Measurements from ENCODE around the gene ADIPOR1.
"Not testable (repeated sequence)": the region's sequence is repeated elsewhere in the genome, so short reads cannot be mapped to it uniquely, and the experiment has no call there.

ADIPOR1 gene

DNA sequence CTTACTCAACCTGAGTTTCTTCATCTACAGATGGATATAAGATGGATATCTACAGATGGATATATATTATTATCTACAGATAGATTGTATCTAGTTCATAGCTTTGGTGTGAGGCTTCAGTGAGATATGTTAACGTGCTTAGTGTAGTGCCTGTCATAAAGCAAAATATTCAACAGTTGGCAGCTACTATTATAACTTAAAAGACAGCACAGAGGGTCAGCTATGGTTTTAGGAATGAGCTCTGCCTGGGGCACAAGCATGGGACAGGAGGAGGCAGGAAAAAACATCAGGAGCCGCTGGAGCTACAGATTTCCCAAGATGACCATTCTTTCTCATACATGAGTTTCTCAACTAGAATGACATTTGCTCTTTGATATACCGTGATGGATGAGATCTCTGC is 10.2 kb upstream of the ADIPOR1 start:
- DNase-seq, result no peak

DNA sequence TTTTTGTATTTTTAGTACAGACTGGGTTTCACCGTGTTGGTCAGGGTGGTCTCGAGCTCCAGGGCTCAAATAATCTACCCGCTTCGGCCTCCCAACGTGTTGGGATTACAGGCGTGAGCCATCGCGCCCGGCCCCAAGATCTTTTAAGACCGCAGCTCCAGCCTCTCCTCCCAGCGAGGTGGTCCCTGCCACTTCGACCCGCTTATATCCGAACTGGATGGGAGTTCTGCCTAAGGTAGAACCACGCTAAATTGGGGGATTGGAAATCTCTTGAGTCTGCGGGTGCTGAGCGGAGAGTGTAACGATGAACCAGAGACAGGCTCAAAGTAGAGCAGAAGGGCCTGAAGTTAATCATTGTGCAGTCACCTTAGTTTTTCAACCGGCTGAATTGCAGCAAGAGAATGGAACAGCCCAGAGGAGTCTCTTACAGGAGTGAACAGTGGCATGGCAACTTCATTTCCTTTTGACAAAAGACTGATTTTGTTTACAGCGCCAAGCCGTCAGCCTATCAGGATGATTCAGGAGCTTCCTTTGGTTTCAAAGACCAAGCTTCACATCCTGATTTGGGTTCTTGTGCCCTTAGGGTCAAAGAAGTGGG is 9.7 kb upstream of the ADIPOR1 start:
- no peak for DNase-seq

DNA sequence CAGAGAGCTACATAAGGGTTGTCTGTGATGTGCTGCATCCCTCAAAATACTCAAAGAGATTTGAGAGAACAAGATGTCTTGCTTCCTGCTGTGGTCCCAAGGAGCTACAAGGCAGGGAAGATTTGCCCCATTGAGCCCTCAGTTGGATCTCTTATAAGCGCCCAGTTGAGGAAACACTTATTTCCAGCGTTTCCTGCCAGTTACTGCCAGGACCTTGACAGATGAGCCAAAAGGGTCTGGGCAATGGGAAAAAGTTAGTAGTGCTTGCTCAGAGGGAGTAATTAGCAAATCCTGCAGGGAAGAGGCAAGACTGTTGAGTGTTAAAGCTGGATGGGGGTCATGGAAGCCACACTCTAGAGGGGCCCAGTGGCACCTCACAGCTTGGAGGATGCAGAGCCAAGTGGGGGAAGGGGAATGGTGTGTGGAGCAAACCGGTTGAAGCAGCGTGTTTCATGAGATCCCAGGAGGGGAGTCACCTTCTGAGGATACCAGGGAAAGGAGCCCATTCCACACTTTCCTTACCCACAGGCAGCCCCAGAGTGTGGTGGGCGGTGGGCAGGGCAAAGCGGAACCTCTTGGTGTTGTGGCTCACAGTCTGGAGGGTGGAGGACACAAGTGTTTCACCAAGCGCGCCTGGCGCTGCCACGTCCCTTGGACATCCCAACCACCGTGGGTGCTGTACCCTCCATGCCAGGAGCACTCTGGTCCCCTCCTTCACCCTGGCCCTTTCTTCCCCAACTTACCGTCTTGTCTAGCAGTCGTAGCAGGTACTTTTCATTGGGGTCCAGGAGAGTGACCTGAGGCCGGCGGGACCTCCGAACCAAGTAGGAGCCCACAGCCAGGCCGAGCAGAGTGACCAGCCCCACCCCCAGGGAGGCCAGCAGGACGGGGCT is 8.1 kb upstream of the ADIPOR1 start:
- DNase-seq, result no peak

DNA sequence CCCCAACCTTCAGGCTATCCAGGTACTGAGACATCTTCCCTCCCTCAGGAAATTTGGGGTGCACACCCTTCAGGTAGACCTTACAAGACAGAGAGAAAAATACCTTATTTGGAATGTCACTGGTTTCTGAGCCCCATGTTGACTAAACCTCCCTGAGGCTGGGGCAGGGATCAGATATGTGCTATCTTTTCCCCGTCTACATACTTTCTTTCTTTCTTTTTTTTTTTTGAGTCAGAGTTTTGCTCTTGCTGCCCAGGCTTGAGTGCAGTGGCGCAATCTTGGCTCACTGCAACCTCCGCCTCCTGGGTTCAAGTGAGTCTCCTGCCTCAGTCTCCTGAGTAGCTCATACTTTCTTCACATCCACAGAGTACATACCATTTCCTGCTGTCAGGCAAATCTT is 7.3 kb upstream of the ADIPOR1 start:
- DNase-seq, result no peak

DNA sequence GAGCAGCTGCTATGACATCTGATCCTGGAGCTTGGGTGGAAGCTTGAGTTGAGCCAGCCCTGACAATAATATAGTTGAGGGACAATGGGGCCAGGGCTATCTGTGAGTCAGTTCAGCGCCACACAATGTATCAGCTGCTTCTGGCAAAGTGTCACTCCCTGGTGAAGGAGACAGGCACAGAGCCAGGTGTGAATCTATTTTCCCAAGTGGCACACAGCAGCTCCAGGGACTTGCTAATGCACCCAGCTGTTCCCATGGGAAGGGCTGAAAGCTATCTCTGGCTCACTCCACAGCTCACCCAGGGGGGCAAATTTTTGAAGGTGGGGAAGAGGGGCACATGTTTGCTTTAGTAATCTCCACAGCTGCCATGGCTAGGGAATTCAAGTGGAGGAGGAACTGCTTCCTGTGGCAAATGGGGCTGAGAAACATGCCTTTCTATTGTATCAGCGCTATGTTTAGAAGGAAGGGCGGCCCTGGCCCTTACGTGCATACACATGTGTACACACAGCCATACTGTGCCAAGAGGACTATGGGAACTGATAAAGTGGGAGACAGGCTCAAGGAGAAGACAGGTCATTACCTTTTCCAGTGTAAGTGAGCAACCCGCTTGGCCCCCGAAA is 6.8 kb upstream of the ADIPOR1 start:
- DNase-seq, result peak; percentile 61

DNA sequence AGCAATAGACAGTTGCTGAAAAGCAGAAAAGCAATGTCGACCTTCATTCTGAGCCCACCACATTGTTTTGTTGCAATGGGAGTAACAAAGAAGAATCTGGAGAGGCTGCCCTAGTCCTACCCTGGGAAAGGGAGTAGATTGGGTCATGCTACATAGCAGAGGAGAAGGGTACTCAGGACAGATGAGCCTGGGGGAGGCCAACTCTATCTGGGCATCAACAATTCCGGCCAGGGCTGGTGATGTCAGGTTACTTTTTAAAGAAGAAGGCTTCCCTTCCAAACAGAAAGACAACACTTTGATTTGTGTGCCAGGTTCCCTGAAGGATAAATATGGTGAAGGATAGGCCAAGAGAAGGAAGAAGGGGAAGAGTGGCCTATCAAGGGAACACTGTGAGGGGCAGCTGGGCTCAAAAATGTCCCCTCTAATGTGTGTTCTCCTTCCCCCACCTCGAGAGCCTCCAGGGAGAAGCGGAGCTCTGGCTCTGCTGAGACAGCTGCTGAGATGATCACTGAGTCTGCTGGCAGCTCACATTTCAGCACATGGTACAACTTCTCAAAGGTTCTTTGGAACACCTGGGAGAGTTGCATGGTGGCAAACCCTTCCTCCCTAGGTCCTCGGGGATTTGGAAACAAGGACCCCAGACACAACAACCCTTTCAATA is 3.2 kb upstream of the ADIPOR1 start:
- no peak for DNase-seq

DNA sequence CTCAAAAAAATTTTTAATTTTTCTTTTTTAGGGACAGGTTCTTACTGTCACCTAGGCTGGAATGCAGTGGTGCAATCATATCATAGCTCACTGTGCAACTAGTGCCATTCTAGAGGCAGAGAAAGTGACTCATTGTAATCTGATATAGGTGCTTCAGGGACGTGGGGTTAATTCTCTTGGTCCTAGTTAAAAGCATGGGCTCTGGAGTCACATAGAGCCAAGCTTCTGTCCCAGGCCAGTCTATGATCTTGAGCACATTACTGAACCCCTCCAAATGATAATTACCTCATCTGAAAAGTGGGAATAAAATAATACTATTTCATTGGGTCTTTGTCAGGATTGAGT is 1.1 kb upstream of the ADIPOR1 start:
- no peak for DNase-seq

DNA sequence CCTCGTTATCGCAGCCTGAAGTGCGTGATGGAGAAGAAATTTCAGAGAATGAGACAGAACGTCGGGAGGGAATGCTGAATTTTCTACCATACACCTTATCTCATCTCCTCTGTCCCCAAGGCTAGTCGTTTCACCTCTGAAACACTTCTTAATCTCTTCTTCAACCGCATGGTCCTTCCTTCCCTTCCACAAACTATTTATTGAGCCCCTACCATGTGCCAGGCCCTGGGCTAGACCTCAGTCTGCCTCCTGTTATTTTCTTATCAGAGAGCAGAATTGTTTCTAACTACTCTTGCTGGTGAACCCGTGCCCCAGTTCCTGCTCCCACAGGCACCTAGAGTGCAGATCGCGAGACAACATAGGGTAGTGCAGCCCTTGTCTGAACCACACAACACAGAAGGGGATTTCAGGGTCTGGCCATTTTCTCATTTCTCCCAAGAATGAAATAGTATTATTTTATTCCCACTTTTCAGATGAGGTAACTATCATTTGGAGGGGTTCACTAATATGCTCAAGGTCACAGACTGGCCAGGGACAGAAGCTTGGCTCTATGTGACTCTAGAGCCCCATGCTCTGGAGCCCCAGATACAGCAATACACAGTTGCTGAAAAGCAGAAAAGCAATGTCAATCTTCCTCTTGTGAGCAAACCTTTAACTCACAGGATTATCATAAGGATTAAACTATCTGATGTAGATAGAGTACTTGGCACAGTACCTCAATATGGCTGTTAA is 598 bp upstream of the ADIPOR1 start:
- no peak for DNase-seq

DNA sequence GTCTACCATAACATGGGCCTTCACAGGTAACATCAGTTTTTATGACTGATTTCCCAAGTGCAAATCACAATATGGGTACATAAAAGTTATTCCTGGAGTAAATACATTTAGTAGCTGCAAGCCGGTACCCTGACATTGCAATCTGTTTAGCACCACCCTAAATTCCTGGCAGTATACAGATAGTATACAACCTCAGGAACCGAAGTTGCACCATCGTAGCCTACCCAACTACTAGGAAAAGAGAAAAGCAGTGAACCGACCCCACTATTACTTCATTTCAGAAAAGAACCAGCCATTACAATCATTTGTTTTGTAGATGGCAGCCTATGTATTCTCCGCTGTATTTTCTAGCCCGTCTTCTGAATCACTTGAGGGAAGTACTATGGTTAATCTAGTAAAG is 1.1 kb downstream of the ADIPOR1 start:
- no peak for DNase-seq

DNA sequence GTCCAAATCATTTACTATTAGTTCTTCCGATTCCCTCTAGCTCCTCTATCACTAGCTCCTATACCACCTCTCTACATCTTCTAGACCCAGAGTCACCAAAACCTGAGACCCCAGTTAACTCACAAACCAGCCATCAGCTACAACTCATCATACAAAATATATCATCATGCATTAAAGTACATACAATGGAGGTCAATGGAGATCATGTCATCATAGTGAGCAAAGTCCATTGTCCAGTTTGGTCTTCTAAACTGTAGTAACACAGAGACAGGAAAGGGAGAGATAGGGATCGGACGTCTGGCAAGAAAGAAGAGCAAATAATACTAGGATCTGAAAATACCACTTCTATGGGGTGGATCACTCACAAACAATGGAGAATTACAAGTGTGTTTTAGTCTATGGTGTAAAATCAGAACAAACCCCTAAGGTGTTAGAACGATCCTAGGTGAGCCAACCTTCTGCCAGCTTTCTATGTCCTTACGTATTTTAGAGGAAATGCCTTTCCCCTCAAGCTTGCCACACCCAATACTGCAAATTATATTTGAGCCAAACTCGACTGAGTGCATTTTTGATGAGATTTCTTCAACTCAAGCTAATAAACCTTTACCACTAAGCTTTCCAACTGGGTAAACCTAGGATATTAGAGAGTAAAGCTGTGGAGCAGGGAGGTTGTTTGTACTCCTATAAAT is 3.9 kb downstream of the ADIPOR1 start:
- DNase-seq, result no peak

DNA sequence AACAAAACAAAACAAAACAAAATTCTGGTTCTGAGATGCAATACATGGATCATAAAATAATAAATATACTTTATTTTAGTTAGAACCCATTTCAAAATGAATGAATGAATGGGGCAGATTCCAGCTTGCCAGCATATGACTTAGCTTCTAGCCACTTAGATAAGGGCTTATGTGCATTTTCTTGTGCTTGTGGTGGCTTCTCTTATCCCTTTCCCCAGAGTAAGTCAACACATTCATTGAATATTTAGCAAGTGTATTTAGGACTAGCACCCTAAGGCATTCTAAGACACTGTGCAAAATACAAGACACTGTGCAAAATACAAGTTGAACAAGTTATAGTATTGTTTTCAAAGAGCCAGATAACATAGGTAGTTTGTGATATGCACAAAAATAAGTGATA is 4.7 kb downstream of the ADIPOR1 start:
- no peak for DNase-seq

DNA sequence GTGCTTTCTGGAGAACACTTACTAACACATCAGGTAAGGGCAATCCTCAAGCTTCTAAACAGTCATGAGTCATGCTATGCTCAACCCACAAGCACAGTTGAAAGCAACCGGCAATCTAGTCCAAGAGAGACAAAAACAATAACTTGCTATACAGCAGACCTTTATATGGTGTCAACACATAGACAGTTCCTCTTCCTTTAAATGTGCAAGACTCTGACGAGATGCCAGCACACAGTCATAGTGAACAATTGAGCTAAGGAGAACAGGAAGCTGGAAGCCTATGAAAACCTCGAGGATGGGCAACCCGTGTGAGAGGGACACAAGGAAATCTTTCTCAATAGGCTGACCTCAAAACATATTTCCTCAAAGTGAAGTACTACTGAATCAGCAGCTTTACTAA is 5.3 kb downstream of the ADIPOR1 start:
- peak; percentile 59 for DNase-seq

DNA sequence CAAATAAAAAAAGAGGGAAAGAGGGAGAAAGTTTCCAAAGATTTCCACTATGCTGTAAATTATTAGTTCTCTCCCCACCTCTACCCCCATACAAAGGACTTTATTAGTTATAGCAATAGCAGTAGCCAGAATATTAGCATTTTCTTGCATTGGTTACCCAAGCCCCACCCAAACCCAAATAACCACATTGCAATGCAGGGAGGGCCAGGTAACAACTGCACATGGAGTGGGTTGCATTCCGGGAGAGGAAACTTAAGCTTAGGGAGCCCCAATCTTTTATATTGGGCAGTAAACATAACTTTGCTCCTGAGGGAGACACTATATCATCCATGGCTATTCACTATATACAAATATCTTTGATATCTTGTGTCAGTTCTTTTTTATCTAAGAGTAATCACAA is 6.0 kb downstream of the ADIPOR1 start:
- DNase-seq, result no peak

DNA sequence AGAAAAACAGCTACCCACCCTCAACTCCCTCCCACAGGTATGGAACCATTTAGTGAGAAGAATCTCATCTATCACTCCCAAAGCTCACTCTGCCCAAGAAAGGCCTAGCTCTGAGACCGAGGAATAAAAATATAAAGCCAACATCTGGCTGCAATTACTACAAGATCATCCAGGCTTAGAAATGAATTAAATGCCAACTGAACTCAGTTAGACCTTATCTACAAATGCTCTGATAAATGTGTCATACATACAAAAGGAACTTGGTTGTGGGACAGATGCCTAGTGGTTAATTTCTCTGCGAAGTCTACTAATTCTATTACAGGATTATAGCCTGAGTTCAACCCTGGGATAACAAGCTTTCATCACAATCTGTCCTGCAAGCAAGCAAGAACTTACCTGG is 6.7 kb downstream of the ADIPOR1 start:
- no peak for DNase-seq

DNA sequence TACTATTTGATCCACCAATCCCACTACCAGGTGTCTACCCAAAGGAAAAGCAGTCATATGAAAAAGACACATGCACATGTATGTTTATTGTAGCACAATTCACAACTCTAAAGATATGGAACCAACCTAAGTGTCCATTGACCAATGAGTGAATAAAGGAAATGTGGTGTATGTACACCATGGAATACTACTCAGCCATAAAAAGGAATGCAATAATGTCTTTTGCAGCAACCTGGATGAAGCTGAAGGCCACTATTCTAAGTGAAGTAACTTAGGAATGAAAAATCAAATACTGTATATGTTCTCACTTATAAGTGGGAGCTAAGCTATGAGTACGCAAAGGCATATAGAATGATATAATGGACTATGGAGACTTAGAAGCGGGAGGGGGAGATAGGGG is 12.6 kb downstream of the ADIPOR1 start:
- DNase-seq, result no peak

DNA sequence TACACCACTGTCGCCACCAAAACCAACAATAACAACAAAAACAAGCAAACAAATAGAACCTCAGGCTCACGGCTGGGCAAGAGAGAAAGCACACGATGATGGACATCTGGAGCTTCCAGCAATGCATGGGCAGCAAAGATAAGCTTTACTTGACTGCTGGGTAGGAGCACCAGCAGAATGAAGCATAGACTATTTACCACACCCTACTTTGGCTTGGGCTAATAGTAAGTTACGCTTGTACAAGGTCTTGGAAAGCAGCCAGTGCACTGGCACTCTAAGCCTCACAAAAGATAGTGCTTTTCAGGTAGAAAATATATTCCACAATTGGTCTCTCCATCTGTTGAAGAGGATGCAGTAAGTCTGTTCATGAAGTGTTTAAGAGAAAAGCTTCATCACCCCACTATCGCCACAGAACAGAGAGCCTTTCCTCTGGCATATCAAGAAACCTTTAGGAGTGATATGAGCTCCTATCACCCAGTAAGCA is 13.6 kb downstream of the ADIPOR1 start:
- no peak for DNase-seq

DNA sequence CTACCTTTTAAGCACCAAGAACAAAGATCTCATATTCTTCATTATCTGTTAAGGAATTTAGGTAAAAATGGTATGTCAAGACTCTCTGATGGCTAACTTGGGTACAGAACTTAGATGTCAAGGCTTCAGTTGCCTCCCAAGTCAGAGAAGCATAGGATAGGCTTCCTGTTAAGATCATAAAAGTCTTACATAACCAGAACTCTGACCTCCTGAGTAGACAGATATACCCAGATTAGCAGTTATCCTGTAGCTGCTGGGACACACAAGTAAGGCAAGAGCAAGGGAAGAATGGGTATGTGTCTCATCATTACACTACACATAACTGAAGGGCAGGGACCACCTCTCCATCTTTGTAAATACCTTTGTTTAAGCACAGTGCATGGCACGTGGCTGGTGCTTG is 15.7 kb downstream of the ADIPOR1 start:
- DNase-seq, result no peak

DNA sequence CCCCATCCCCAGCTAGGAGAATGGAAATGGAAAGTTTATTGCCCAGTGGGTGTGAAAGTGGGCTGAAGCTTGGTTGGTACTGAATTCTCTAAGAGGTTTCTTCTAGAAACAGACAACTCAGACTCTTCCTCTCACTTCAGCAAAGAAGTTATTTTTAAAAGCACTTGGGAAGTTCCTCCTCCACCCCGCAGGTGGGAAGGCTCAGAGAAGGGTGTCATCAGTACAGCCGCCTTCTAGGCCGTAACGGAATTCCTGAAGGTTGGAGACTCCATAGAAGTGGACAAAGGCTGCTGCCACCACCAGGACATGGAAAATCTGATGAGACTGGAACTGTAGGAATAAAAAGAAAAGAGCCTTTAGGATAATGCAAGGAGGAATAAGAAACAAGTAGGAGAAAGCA is 16.7 kb downstream of the ADIPOR1 start:
- DNase-seq, result no peak

DNA sequence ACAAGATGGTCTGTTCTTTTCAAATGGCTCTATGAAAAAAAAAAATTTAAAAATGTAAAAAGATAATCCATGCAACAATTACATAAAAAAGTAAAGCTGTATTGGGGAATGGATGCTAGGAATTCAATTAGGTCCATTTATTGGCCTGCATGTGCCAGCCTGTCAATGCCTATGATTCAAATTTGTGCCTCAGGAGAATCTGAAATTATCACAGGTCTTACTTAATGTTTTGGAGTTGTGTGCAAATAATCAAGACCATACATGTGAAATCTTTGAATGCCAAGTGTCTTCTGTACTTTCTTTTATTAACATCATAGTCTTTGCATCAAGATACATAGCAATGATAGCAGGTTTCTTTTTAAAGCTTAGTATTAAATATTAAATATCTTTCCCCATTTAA is 17.6 kb downstream of the ADIPOR1 start:
- DNase-seq, result no peak

DNA sequence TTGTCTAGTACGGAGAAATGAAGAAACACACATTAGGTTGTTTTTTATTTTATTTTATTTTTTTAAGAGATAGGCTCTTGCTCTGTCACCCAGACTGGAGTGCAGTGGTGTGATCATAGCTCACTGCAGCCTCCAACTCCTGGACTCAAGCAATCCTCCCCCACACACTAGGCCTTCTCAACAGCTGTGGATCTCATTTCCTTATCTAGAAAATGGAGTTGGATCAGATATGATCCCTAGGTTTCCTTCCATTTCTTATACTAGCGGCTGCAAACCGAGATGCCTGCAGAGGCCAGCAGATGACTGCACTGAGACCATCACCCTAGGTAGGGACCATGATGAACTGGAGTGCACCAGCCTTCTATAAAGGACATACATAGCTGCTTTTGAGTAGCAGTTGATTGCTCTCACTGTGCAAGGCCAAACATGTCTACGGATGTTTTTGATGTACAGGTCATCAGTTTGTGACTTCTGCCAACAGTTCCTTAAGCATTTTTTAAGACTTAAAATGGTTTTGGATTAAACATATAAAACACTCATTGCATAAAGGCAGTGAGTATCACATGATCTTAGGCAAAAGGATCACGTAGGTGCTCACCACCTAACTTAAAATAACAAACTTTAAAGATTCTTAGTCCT is 19.7 kb downstream of the ADIPOR1 start:
- no peak for DNase-seq

DNA sequence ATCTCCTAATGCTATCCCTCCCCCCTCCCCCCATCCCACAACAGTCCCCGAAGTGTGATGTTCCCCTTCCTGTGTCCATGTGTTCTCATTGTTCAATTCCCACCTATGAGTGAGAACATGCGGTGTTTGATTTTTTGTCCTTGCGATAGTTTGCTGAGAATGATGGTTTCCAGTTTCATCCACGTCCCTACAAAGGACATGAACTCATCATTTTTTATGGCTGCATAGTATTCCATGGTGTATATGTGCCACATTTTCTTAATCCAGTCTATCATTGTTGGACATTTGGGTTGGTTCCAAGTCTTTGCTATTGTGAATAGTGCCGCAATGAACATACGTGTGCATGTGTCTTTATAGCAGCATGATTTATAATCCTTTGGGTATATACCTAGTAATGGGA is 21.7 kb downstream of the ADIPOR1 start:
- DNase-seq, result not testable (repeated sequence)

DNA sequence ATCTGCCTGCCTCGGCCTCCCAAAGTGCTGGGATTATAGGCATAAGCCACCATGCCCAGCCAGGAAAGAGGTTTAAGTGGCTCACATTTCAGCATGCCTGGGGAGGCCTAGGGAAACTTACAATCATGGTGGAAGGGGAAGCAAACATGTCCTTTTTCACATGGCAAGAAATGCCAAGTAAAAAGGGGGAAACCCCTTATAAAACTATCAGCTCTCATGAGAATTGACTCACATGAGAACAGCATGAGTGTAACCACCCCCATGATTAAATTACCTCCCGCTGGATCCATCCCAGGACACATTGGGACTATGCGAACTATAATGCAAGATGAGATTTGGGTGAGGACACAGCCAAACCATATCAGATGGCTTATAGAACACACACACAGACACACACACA is 22.3 kb downstream of the ADIPOR1 start:
- DNase-seq, result no peak
